ENCODE data around the gene OR4K1.

DNA sequence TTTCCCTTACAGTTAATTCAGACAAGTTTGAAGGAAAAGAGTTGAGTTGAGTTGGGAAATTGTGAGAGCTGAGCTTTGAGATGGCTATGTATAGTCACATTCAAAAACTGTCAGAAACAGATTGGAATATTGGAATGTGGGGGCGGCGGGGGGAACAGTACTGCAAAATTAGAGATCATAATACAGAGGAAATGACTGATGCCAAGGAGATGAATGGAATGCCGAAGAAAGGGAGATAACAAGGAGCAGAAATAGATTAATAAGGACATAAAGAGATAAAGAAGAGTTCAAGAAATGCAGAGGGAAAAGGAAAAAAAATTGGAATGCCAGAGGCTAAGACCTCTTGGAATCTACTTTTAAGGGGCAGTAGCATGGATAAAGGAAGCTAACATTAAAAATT is 13.5 kb upstream of the OR4K1 start:
- TF ChIP-seq EZH2 (IDR thresholded peaks at IDR 0.05; ENCODE audit: low read depth): no peak
- TF ChIP-seq, protein P1, sequence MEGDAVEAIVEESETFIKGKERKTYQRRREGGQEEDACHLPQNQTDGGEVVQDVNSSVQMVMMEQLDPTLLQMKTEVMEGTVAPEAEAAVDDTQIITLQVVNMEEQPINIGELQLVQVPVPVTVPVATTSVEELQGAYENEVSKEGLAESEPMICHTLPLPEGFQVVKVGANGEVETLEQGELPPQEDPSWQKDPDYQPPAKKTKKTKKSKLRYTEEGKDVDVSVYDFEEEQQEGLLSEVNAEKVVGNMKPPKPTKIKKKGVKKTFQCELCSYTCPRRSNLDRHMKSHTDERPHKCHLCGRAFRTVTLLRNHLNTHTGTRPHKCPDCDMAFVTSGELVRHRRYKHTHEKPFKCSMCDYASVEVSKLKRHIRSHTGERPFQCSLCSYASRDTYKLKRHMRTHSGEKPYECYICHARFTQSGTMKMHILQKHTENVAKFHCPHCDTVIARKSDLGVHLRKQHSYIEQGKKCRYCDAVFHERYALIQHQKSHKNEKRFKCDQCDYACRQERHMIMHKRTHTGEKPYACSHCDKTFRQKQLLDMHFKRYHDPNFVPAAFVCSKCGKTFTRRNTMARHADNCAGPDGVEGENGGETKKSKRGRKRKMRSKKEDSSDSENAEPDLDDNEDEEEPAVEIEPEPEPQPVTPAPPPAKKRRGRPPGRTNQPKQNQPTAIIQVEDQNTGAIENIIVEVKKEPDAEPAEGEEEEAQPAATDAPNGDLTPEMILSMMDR (conservative IDR thresholded peaks at IDR 0.05): no peak
